Measurements from ENCODE around the gene NEDD9. TPM values are rescaled to one million over a fixed set of nuclear protein-coding genes. Genes with fewer than 3 reads are reported as not detected.
A peak's percentile ranks its signal among the peaks of the same experiment; 100 is the strongest.

NEDD9 gene
- total and polyA plus RNA-seq, 2 of the 13 experiments (the other 11 are each of a cell fraction or from before 2014, with no cell fraction given): 27.1 to 389 TPM

- TF ChIP-seq PRMT3 (CRISPR knock-in tag; IDR thresholded peaks at IDR 0.05; ENCODE audit: borderline replicate concordance, low read depth) (peak; percentile 60), PHF5A (CRISPR knock-in tag; IDR thresholded peaks at IDR 0.05; ENCODE audit: low read depth, unreplicated experiment) (no peak), ZKSCAN8 (CRISPR knock-in tag; IDR thresholded peaks at IDR 0.05; ENCODE audit: borderline replicate concordance) (peak; percentile 87; the same call in 1 of the 2 replicates), ZC3H13 (CRISPR knock-in tag; IDR thresholded peaks at IDR 0.05) (no peak), ZNF772 (CRISPR knock-in tag; IDR thresholded peaks at IDR 0.05) (peak; percentile 95; the same call in 1 of the 2 replicates), MXI1 (IDR thresholded peaks at IDR 0.05; ENCODE audit: borderline replicate concordance, low read depth, low read length) (peak; percentile 44; the same call in 1 of the 3 replicates), ZNF614 (CRISPR knock-in tag; IDR thresholded peaks at IDR 0.05; ENCODE audit: borderline replicate concordance) (peak; percentile 94), ZBTB39 (CRISPR knock-in tag; IDR thresholded peaks at IDR 0.05) (0 out of 2 replicates have a peak, but pooled peaks have one; percentile 60), RBFOX2 (IDR thresholded peaks at IDR 0.05; ENCODE audit: low read depth, low read length) (0 out of 2 replicates have a peak, but pooled peaks have one; percentile 25), ZNF691 (CRISPR knock-in tag; IDR thresholded peaks at IDR 0.05; ENCODE audit: borderline replicate concordance, low read depth) (peak; percentile 98), AGO1 (IDR thresholded peaks at IDR 0.05; ENCODE audit: low read depth, low read length, poor library complexity, severe bottlenecking) (peak; percentile 66), JDP2 (CRISPR knock-in tag; IDR thresholded peaks at IDR 0.05; ENCODE audit: borderline replicate concordance) (no peak), SP2 (CRISPR knock-in tag; IDR thresholded peaks at IDR 0.05) (no peak), MED13 (CRISPR knock-in tag; IDR thresholded peaks at IDR 0.05) (0 out of 2 replicates have a peak, but pooled peaks have one; percentile 52), ZNF232 (CRISPR knock-in tag; IDR thresholded peaks at IDR 0.05; ENCODE audit: borderline replicate concordance) (peak; percentile 74; the same call in 1 of the 2 replicates), NFYB (CRISPR knock-in tag; IDR thresholded peaks at IDR 0.05) (no peak; the same call in 1 of the 2 replicates), TFAP4 (IDR thresholded peaks at IDR 0.05; ENCODE audit: borderline replicate concordance, low read depth) (peak; percentile 86; the same call in 1 of the 2 replicates), PHF21A (CRISPR knock-in tag; IDR thresholded peaks at IDR 0.05) (peak; percentile 78), ZBTB26 (CRISPR knock-in tag; IDR thresholded peaks at IDR 0.05; ENCODE audit: borderline replicate concordance) (peak; percentile 49; the same call in 1 of the 2 replicates), TCF7L2 (IDR thresholded peaks at IDR 0.05; ENCODE audit: low read depth, low read length) (no peak), LBX2 (CRISPR knock-in tag; IDR thresholded peaks at IDR 0.05; ENCODE audit: borderline replicate concordance) (no peak), GMEB1 (CRISPR knock-in tag; IDR thresholded peaks at IDR 0.05; ENCODE audit: borderline replicate concordance) (no peak), PHF8 (CRISPR knock-in tag; IDR thresholded peaks at IDR 0.05) (peak; percentile 49; the same call in 1 of the 2 replicates)
Measured at GRCh38 chr6:11241793-11242201, 9.3 kb upstream of the NEDD9 start (continued).

Data from HepG2 (cell line).